SK-N-SH (cell line): ENCODE measurements around the gene CDKL5. TPM values are rescaled to one million over a fixed set of nuclear protein-coding genes. Genes with fewer than 3 reads are reported as not detected.

ENCODE experiments used
- CTCF ChIA-PET: fragments of 300-600, 350-600 bp; formaldehyde crosslinking; extraction: SDS; loops from one replicate; lab custom pipeline; 2021; lab: Yijun Ruan, JAX
- POLR2A ChIA-PET: fragments of 350-600 bp; sonication (Branson Sonifier 250); formaldehyde crosslinking; extraction: SDS; loops from one replicate; lab custom pipeline; 2020; ENCODE audit warnings: antibody characterized with exemption, inconsistent platforms; lab: Yijun Ruan, JAX
- DNase-seq: peaks from one replicate; pipeline ENCODE4 v3.0.0; 2012
- H2AFZ ChIP-seq: fragments of 200-600 bp; sonication (generic); 2 replicates; pipeline ENCODE4 v1.8.1; 2016; ENCODE audit warnings: antibody characterized with exemption, mild to moderate bottlenecking, low read depth
- H3F3A ChIP-seq: fragments of 200-600 bp; sonication (generic); replicated peaks from 2 replicates; pipeline ENCODE3; 2016; ENCODE audit warnings: antibody characterized with exemption, mild to moderate bottlenecking; ENCODE audit not compliant: insufficient read depth
- H3K27ac ChIP-seq, 2 experiments: fragments of 200-500 bp in 1 of 2; fragments of 200-600 bp in 1 of 2; sonication (Bioruptor generic) in 1 of 2; sonication (generic), shearing (Covaris generic) in 1 of 2; 2 replicates each; pipeline versions ENCODE4 v1.5.1 to v1.6.1; 2014 to 2016; ENCODE audit warnings: low read depth in 2 of 2, inconsistent platforms in 1 of 2, low read length in 1 of 2, mild to moderate bottlenecking in 1 of 2, mixed read lengths in 1 of 2
- H3K27me3 ChIP-seq: fragments of 200-600 bp; sonication (generic), shearing (Covaris generic); 2 replicates; pipeline ENCODE4 v1.6.1; 2016; ENCODE audit warnings: mixed run types; ENCODE audit not compliant: insufficient read depth
- H3K36me3 ChIP-seq, 2 experiments: fragments of 200-500 bp in 1 of 2; fragments of 200-600 bp in 1 of 2; sonication (Bioruptor generic) in 1 of 2; sonication (generic) in 1 of 2; replicated peaks in 1 of 2; 2 replicates each; pipeline versions ENCODE3 to v1.5.1; 2014 to 2016; ENCODE audit warnings: low read length in 1 of 2, mild to moderate bottlenecking in 1 of 2; ENCODE audit not compliant: insufficient read depth in 2 of 2, control insufficient read depth in 1 of 2
- H3K4me1 ChIP-seq, 2 experiments: fragments of 200-500 bp in 1 of 2; fragments of 200-600 bp in 1 of 2; sonication (Bioruptor generic) in 1 of 2; sonication (generic), shearing (Covaris generic) in 1 of 2; 2 replicates each; pipeline versions ENCODE4 v1.5.1 to v1.6.1; 2014 to 2016; ENCODE audit warnings: low read depth in 1 of 2, low read length in 1 of 2, mixed run types in 1 of 2; ENCODE audit not compliant: insufficient read depth in 2 of 2, control insufficient read depth in 1 of 2
- H3K4me2 ChIP-seq: fragments of 200-600 bp; sonication (generic), shearing (Covaris generic); 2 replicates; pipeline ENCODE4 v1.6.1; 2017; ENCODE audit warnings: mixed run types
- H3K4me3 ChIP-seq, 2 experiments: fragments of 200-500 bp in 1 of 2; fragments of 200-600 bp in 1 of 2; sonication (Bioruptor generic) in 1 of 2; sonication (generic), shearing (Covaris generic) in 1 of 2; 2 replicates each; pipeline versions ENCODE4 v1.5.1 to v1.8.1; 2014 to 2016; ENCODE audit warnings: low read depth in 2 of 2, inconsistent platforms in 1 of 2, low read length in 1 of 2, mild to moderate bottlenecking in 1 of 2, mixed read lengths in 1 of 2, moderate library complexity in 1 of 2
- H3K79me2 ChIP-seq: fragments of 200-600 bp; sonication (generic); 2 replicates; pipeline ENCODE4 v1.8.1; 2017; ENCODE audit warnings: mild to moderate bottlenecking; ENCODE audit not compliant: insufficient read depth
- H3K9ac ChIP-seq: fragments of 200-600 bp; sonication (generic); 2 replicates; pipeline ENCODE4 v1.6.1; 2017; ENCODE audit warnings: mixed run types
- H3K9me2 ChIP-seq: fragments of 200-600 bp; sonication (generic); 2 replicates; pipeline ENCODE4 v1.6.1; 2017; ENCODE audit warnings: mixed run types
- H3K9me3 ChIP-seq: fragments of 200-600 bp; sonication (generic); 2 replicates; pipeline ENCODE4 v1.6.1; 2017; ENCODE audit warnings: mixed run types, mild to moderate bottlenecking, moderate library complexity
- H4K20me1 ChIP-seq: fragments of 200-600 bp; sonication (generic); 2 replicates; pipeline ENCODE4 v1.6.1; 2017; ENCODE audit warnings: mild to moderate bottlenecking, mixed run types; ENCODE audit not compliant: insufficient read depth
- CHD2 ChIP-seq: fragments of 150-350 bp; IDR thresholded peaks from 2 replicates; pipeline ENCODE4 v1.6.1; 2018; ENCODE audit warnings: low read length; ENCODE audit not compliant: partially characterized antibody
- ELF1 ChIP-seq: IDR thresholded peaks from 2 replicates; pipeline ENCODE4 v1.4.0; 2012
- EP300 ChIP-seq, 2 experiments: IDR thresholded peaks; 2 replicates each; pipeline versions ENCODE4 v1.4.0 to v1.6.1; 2012; ENCODE audit warnings: borderline replicate concordance in 1 of 2, low read depth in 1 of 2, low read length in 1 of 2
- EZH2phosphoT487 ChIP-seq: fragments of 200-600 bp; sonication (generic); IDR thresholded peaks from 2 replicates; pipeline ENCODE4 v1.6.1; 2017; ENCODE audit warnings: low read depth, mixed run types, mild to moderate bottlenecking, antibody characterized with exemption, moderate library complexity, borderline replicate concordance
- GABPA ChIP-seq: IDR thresholded peaks from 2 replicates; pipeline ENCODE4 v1.4.0; 2012; ENCODE audit warnings: low read depth, mild to moderate bottlenecking
- GATA2 ChIP-seq: sonication (generic); formaldehyde crosslinking; IDR thresholded peaks from 2 replicates; pipeline ENCODE4 v1.5.0; 2020; ENCODE audit warnings: mild to moderate bottlenecking, missing genetic modification reagents
- IRF3 ChIP-seq: fragments of 150-350 bp; IDR thresholded peaks from 2 replicates; pipeline ENCODE4 v1.6.1; 2016; ENCODE audit warnings: mild to moderate bottlenecking, low read depth, low read length
- MEF2A ChIP-seq: IDR thresholded peaks from 2 replicates; pipeline ENCODE4 v1.4.0; 2012; ENCODE audit warnings: low read depth, borderline replicate concordance
- MXI1 ChIP-seq: IDR thresholded peaks from 2 replicates; pipeline ENCODE4 v1.6.1; 2012; ENCODE audit warnings: mild to moderate bottlenecking, low read depth, low read length, improper control_type of control experiment
- NRF1 ChIP-seq: IDR thresholded peaks from 2 replicates; pipeline ENCODE4 v1.6.1; 2012; ENCODE audit warnings: low read depth, mild to moderate bottlenecking, low read length
- POLR2AphosphoS5 ChIP-seq: IDR thresholded peaks from 2 replicates; pipeline ENCODE4 v1.6.1; 2012; ENCODE audit warnings: low read depth, low read length
- RAD21 ChIP-seq: IDR thresholded peaks from 2 replicates; pipeline ENCODE4 v1.6.1; 2012; ENCODE audit warnings: mild to moderate bottlenecking, low read length
- RFX5 ChIP-seq: IDR thresholded peaks from 2 replicates; pipeline ENCODE4 v1.6.1; 2012; ENCODE audit warnings: mild to moderate bottlenecking, improper control_type of control experiment, low read length
- RXRA ChIP-seq: IDR thresholded peaks from 2 replicates; pipeline ENCODE4 v1.4.0; 2012; ENCODE audit warnings: low read depth, mild to moderate bottlenecking, borderline replicate concordance
- SIN3A ChIP-seq: IDR thresholded peaks from 2 replicates; pipeline ENCODE4 v1.6.1; 2012; ENCODE audit warnings: low read depth, mild to moderate bottlenecking, low read length, moderate library complexity, borderline replicate concordance
- SMC3 ChIP-seq: IDR thresholded peaks from 2 replicates; pipeline ENCODE4 v1.6.1; 2012; ENCODE audit warnings: low read depth, low read length, improper control_type of control experiment
- TAF1 ChIP-seq: IDR thresholded peaks from 2 replicates; pipeline ENCODE4 v1.6.1; 2012; ENCODE audit warnings: low read depth, mild to moderate bottlenecking, low read length, moderate library complexity, borderline replicate concordance
- USF2 ChIP-seq: fragments of 150-350 bp; IDR thresholded peaks from 2 replicates; pipeline ENCODE4 v1.6.1; 2017; ENCODE audit warnings: antibody characterized with exemption, low read length, low read depth, borderline replicate concordance
- YY1 ChIP-seq: IDR thresholded peaks from 2 replicates; pipeline ENCODE4 v1.4.0; 2012; ENCODE audit warnings: low read depth, mild to moderate bottlenecking
- WGBS: methylation state at CpG from one replicate; pipeline ENCODE4 v1.1.6; 2017; ENCODE audit warnings: low lambda C conversion rate; 5-methylcytosine and 5-hydroxymethylcytosine counted together
- polyA plus RNA-seq, 3 experiments: library from polyadenylated mRNA; depleted of rRNA; stranded (reverse); fragments of >200 nt; gene quantifications; 2 replicates each; pipeline ENCODE4 v1.2.3, GENCODE V29; 2012
- TF ChIP-seq, protein P1 (sequence below): fragments of 200-600 bp; sonication (generic); IDR thresholded peaks from 2 replicates; pipeline ENCODE4 v1.6.1; 2017; ENCODE audit warnings: antibody characterized with exemption, mild to moderate bottlenecking, moderate library complexity

Gene CDKL5
- 1.3 and 1.9 TPM in 2 replicates for polyA plus RNA-seq (2012; rRNA removed)
- 1.5 and 1.9 TPM in 2 replicates for polyA plus RNA-seq (2012; cell fraction: cytosol; rRNA removed)
- 2.0 and 3.8 TPM in 2 replicates for polyA plus RNA-seq (2012; cell fraction: nucleus; rRNA removed)

- no peaks in the 10 kb centered on the region for H3K9me3 ChIP-seq
- peak within 1 kb of the TSS; percentile 80 for H3K4me2 ChIP-seq
- peak within 1 kb of the TSS; percentile 70 to 72 for H3K4me3 ChIP-seq
- H3K27me3 ChIP-seq: no peaks in the 10 kb centered on the region; the same call in 1 of the 2 replicates
- H3K4me1 ChIP-seq: peaks cover 3 to 5% of the 10 kb centered on the region in 2 experiments; a peak in 2 of 4 replicates
- 25% methylated on average over 39 of the region's 79 CpGs for WGBS
- no peaks in the 10 kb centered on the region for H3K9me2 ChIP-seq
- H3F3A ChIP-seq: peaks cover 10% of the 10 kb centered on the region
- peak within 1 kb of the TSS; percentile 53 to 88; a peak in 3 of 4 replicates for H3K27ac ChIP-seq
- no peak for TF ChIP-seq EZH2phosphoT487
- TF ChIP-seq SMC3: no peak
- no peak for TF ChIP-seq TAF1
- TF ChIP-seq CHD2: peak; percentile 63
- no peak for TF ChIP-seq GABPA
- TF ChIP-seq POLR2AphosphoS5: peak; percentile 42; the same call in 1 of the 2 replicates
- peak; percentile 59 for TF ChIP-seq NRF1
- peak; percentile 64; the same call in 1 of the 2 replicates for TF ChIP-seq MXI1
- no peak for TF ChIP-seq SIN3A
- peak; percentile 38; the same call in 1 of the 2 replicates for TF ChIP-seq IRF3
- no peak for TF ChIP-seq MEF2A
- TF ChIP-seq GATA2 (CRISPR knock-in tag): no peak
- peak within 1 kb of the TSS; percentile 63 for H3K9ac ChIP-seq
- H2AFZ ChIP-seq: peak within 1 kb of the TSS; percentile 80
- no peaks in the 10 kb centered on the region for H3K36me3 ChIP-seq
- no peaks in the 10 kb centered on the region for H4K20me1 ChIP-seq
- peak; percentile 93 for DNase-seq
- ChIA-PET CTCF (interaction anchor here (0.9 to 1.7 kb wide), 4 partner anchors 13 to 473 kb away, joined by 3 to 8 read pairs (median 4); no protein-coding TSS in a partner anchor), POLR2A (interaction anchor here (0.6 to 2.4 kb wide), 5 partner anchors 282 to 450 kb away, joined by 3 to 17 read pairs (median 4); partner anchors contain the start of gene PPEF1)
- H3K79me2 ChIP-seq: no peaks in the 10 kb centered on the region; the same call in 1 of the 2 replicates
These were observed at the start of gene CDKL5 for GRCh38 chrX:18425199-18426003. TSS of gene CDKL5 (plus strand) at chrX:18425608. CDS start at chrX:18507097, 81,489 bp downstream.

DNA sequence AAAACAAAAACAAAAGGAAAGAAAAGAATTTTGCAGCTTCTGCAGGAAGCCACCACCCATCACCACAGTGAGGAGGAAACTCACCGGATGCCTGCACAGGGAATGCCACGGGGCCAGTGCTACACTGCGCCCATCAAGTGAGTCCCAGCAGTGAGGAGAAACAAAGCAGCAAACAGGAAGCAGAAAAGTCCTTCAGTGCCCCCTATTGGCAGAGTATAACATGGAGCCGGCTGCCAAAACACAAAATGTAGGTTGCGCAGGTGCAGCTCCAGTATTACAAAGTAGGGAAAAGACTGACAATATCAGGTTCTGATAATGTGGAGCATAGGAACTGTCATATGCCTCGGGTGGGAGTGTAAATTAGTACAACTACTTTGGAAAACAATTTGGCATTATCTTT, 47.6 kb upstream of the CDKL5 start:
- TF ChIP-seq IRF3 (no peak), EP300 (IDR thresholded peaks at IDR 0.05; ENCODE audit: borderline replicate concordance in 1 of 2, low read depth in 1 of 2, low read length in 1 of 2) (no peak), YY1 (no peak), SMC3 (peak; percentile 52), NRF1 (no peak), RFX5 (no peak), USF2 (no peak), RAD21 (peak; percentile 75), ELF1 (no peak), POLR2AphosphoS5 (no peak), RXRA (no peak)
- TF ChIP-seq, protein P1, sequence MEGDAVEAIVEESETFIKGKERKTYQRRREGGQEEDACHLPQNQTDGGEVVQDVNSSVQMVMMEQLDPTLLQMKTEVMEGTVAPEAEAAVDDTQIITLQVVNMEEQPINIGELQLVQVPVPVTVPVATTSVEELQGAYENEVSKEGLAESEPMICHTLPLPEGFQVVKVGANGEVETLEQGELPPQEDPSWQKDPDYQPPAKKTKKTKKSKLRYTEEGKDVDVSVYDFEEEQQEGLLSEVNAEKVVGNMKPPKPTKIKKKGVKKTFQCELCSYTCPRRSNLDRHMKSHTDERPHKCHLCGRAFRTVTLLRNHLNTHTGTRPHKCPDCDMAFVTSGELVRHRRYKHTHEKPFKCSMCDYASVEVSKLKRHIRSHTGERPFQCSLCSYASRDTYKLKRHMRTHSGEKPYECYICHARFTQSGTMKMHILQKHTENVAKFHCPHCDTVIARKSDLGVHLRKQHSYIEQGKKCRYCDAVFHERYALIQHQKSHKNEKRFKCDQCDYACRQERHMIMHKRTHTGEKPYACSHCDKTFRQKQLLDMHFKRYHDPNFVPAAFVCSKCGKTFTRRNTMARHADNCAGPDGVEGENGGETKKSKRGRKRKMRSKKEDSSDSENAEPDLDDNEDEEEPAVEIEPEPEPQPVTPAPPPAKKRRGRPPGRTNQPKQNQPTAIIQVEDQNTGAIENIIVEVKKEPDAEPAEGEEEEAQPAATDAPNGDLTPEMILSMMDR: peak; percentile 59
- no peak overlapping the region for H3K4me2 ChIP-seq

More for the DNA sequence above, 47.6 kb upstream of the CDKL5 start:
- Histone ChIP-seq H3K27ac (no peak overlapping the region), H3K36me3 (no peaks in the 10 kb centered on the region), H3K9ac (no peak overlapping the region), H3K9me3 (no peaks in the 10 kb centered on the region), H3F3A (no peaks in the 10 kb centered on the region), H3K9me2 (no peaks in the 10 kb centered on the region), H3K27me3 (no peaks in the 10 kb centered on the region), H2AFZ (no peak overlapping the region), H4K20me1 (no peaks in the 10 kb centered on the region), H3K4me3 (no peak overlapping the region), H3K79me2 (no peaks in the 10 kb centered on the region), H3K4me1 (no peaks in the 10 kb centered on the region)
- CTCF ChIA-PET: interaction anchor here (0.6 to 2.3 kb wide), 17 partner anchors 9 to 956 kb away, joined by 3 to 9 read pairs (median 4); partner anchors contain the start of gene SCML2
- WGBS: 8% methylated on average over 6 of the region's 6 CpGs
- peak; percentile 46 for DNase-seq
- POLR2A ChIA-PET: no interaction called here
